GM12891 (cell line): Measurements from ENCODE around the gene CAMTA1.

ENCODE experiments used
- PAX5 ChIP-seq: IDR thresholded peaks from 2 replicates; pipeline ENCODE4 v1.6.1; 2011; ENCODE audit warnings: low read length, moderate library complexity, mild to moderate bottlenecking; ENCODE audit not compliant: insufficient read depth, severe bottlenecking
- POLR2A ChIP-seq: IDR thresholded peaks from 2 replicates; pipeline ENCODE4 v1.6.1; 2011; ENCODE audit warnings: low read depth, low read length, control low read depth
- POLR2AphosphoS5 ChIP-seq: IDR thresholded peaks from 2 replicates; pipeline ENCODE4 v1.6.1; 2011; ENCODE audit warnings: low read depth, low read length, control low read depth
- TAF1 ChIP-seq: IDR thresholded peaks from 2 replicates; pipeline ENCODE4 v1.6.1; 2011; ENCODE audit warnings: low read depth, low read length, control low read depth

DNA sequence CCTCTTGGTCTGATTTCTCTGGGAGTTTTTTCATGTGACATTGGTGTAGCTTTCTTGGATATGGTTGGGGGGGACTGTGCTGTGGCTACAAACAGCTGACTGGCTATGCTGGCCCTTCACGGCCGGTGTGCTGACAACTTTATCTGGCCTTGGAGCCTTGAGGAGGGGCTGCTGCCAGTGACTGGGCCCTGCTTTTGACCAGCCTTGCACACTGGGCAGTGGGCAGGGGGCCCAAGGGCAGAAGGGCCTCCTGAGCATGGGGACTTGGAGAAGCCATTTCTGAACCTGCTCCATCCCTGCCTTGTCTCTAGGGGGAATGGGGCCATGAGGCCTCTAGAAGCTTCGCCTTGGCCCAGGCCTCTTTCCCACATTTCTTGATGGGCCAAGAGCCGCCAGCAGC lies 139.6 kb downstream of the CAMTA1 start:
- TF ChIP-seq TAF1 = no peak
- no peak for TF ChIP-seq POLR2A
- TF ChIP-seq POLR2AphosphoS5 = no peak
- no peak for TF ChIP-seq PAX5
